Measurements from ENCODE around the gene FBLN5.
"Not testable (repeated sequence)": the region's sequence is repeated elsewhere in the genome, so short reads cannot be mapped to it uniquely, and the experiment has no call there.

DNA sequence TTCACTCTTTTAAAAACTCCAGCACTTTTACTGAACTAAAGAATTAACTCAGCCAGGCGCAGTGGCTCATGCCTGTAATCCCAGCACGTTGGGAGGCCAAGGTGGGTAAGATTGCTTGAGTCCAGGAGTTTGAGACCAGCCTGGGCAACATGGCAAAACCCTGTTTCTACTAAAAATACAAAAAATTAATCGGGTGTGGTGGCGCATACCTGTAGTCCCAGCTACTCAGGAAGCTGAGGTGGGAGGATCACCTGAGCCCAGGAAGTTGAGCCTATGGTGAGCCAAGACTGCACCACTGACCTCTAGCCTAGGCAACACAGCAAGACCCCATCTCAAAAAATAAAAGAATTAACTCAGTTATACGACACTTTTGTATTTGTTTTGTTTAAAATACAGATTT, 49.8 kb downstream of the FBLN5 start:
- TF ChIP-seq, protein P1, sequence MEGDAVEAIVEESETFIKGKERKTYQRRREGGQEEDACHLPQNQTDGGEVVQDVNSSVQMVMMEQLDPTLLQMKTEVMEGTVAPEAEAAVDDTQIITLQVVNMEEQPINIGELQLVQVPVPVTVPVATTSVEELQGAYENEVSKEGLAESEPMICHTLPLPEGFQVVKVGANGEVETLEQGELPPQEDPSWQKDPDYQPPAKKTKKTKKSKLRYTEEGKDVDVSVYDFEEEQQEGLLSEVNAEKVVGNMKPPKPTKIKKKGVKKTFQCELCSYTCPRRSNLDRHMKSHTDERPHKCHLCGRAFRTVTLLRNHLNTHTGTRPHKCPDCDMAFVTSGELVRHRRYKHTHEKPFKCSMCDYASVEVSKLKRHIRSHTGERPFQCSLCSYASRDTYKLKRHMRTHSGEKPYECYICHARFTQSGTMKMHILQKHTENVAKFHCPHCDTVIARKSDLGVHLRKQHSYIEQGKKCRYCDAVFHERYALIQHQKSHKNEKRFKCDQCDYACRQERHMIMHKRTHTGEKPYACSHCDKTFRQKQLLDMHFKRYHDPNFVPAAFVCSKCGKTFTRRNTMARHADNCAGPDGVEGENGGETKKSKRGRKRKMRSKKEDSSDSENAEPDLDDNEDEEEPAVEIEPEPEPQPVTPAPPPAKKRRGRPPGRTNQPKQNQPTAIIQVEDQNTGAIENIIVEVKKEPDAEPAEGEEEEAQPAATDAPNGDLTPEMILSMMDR (conservative IDR thresholded peaks at IDR 0.05) = not testable (repeated sequence)
- TF ChIP-seq EZH2 (IDR thresholded peaks at IDR 0.05; ENCODE audit: low read depth) = not testable (repeated sequence)

All from PC-9 (cell line).